Posterior cingulate gyrus (tissue), 11 donors: ENCODE data around the gene ADGRA3.
"Not testable (repeated sequence)": the region's sequence is repeated elsewhere in the genome, so short reads cannot be mapped to it uniquely, and the experiment has no call there.

Experiments
- DNase-seq, 10 donors: peaks; one replicate each; pipeline versions ENCODE4 v3.0.0 to v3.0.0-alpha.2; 2020 to 2021; ENCODE audit warnings: mixed read lengths in 3 of 10
- intact Hi-C: fragments of 100-400 bp; cut with DNase I; formaldehyde crosslinking; loops from one replicate; pipeline ENCODE4 v1.15.1; 2023

Gene ADGRA3

DNA sequence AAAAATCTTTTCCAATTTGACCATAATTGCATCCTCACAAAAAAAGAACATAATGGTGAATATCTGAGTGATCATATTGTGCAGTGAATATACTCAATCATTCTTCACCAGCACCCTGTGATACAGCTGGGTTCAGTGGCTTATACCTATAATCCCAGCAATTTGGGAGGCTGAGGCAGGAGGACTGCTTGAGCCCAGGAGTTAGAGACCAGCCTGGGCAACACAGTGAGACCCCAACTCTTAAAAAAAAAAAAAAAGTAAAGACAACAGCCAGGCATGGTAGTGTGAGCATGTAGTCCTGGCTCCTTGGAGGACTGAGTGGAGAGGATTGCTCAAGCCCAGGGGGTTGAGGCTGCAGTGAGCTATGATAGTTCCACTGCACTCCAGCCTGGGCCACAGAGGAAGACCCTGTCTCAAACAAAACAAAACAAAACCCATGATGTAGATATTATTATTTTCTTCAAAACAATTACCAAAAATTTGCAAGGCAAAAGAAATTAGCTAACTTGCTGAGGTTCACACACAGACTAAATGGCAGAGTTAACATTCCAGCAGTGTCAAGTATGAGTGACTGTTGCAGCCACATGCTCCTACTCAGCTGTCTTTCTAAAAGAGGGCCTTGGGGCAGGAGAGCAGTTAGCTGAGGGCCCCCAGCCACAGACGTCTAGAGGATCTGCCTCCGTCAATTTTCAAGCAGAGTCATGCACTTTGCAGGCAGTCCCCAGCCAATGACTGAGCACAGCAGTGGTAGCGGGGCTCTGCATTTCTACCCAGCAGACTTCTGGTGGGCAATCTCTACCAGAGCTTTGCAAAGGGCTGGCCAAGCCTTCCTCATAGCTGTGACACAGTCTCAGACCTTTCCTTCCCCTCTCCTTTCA, 33.4 kb downstream of the ADGRA3 start:
- DNase-seq = no peak

DNA sequence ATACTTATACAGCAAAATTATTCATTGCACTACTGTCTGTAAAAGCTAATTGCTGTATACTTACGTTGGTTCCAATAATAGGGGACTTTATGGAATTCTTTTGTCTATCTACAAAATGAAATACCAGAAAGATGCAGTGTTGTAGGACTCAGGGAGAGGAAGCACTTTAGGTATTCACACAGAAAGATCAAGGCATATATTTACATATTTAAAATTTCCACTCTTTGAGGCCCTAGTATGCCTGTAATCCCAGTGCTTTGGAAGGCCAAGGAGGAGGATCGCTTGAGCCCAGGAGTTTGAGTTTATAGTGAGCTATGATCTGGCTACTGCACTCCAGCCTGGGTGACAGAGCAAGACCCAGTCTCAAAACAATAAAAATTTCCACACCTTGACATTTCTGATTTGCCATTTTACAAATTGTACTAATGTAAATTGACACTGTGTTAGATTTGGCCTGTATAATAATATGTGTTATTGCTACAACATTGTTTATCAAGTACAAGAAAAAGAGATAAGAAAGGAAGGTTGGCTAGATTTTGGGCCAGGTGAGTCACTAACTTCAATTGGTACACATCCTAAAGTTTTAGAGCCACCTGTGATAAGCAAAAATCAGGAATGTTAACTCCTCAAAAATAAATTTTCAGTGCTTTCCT, 35.1 kb downstream of the ADGRA3 start:
- intact Hi-C loops = no loop called here
- no peak for DNase-seq

More for the DNA sequence above, 33.4 kb downstream of the ADGRA3 start:
- intact Hi-C loops = no loop called here

DNA sequence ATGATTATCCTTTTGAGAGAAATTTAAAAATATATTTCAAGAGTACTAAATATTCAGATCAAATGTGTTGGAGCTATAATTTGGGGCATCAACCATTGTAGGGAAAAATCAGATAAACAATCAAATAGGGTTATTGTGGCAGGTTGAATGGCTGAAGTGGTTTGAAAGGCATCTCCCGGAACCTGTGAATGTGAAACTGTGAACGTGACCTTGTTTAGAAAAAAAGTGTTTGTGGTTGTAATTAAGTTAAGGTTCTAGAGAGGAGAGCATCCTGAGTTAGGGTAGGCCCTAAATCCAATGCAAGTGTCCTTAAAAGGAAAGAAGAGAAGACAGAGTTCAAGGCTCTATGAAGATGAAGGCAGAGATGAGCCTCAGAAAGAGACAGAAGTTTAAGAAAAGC, 37.4 kb downstream of the ADGRA3 start:
- intact Hi-C loops = no loop called here
- no peak for DNase-seq

DNA sequence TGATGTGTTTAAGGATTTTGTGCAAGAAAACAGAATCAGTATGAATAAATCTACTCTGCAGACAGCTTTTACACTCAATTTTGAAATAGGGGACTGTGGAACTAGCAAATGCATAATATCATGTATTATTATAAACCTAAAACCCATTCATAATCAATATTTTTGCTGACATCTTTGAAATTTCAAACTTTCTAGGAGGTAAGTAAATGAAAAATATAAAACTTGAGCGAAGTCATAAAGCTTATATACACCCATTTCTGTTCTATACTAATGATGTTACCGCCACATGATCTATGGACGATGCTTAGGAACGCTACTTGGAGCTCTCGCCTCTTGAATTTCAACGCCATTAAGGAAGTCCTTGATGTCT, 38.1 kb downstream of the ADGRA3 start:
- intact Hi-C loops = no loop called here
- no peak for DNase-seq

GRCh38 chr4:22477136-22477812, 38.6 kb downstream of the ADGRA3 start:
- no peak for DNase-seq
- intact Hi-C loops = no loop called here

GRCh38 chr4:22476011-22476410, 39.9 kb downstream of the ADGRA3 start:
- intact Hi-C loops = no loop called here
- DNase-seq = no peak

- intact Hi-C loops = not testable (repeated sequence)
These were observed 40.6 kb downstream of the ADGRA3 start for GRCh38 chr4:22475311-22475646.

DNA sequence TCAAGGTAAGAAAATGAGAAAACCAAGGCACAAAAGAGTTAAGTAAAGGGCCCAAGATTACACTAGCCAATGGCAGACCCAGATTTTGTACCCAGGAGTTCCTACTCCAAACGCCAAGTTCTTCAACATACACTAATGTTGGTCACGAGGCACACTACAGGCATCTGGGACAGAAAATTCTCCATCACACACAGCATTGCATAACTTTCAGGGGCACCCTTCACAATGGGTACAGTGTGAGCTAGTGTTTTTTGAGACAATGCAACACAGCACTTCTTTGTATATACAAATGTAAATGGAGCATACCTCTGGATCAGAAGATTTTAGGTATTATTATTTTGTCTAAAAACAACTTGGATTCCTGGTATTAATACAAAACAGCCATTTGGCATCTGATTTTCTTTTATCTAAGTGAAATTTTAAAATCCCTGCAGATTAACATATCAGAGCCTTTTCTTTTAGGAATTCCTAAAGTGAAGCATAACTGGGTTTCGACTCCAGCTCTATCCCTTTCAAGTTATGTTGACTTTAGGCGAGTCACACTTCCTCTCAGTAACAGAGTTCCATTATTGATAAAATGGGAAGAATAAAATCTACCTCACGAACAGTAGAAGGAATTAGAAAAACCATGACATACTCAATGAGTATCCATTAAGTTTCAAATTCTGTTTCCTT, 41.1 kb downstream of the ADGRA3 start:
- no peak for DNase-seq
- intact Hi-C loops = no loop called here

More at GRCh38 chr4:22475311-22475646, 40.6 kb downstream of the ADGRA3 start:
- not testable (repeated sequence) for DNase-seq

DNA sequence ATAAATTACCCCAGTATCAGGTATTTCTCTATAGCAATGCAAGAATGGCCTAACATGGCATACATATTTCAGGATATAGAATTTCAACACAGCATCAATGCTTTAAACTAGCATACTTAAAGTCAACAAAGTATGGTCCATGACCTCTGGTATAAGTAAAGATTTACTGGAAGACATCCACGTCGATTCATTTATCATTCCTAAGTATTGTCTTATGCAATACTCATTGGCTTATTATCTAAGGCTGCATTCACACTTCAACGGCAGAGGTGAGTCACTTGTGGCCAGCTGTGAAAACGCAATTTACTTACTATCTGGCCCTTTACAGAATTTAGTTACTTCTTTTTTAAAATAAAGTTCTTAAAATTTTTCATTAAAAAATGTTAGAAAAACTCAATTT, 42.6 kb downstream of the ADGRA3 start:
- DNase-seq = no peak
- intact Hi-C loops = no loop called here

GRCh38 chr4:22471999-22472461, 43.8 kb downstream of the ADGRA3 start:
- intact Hi-C loops = no loop called here
- no peak for DNase-seq

DNA sequence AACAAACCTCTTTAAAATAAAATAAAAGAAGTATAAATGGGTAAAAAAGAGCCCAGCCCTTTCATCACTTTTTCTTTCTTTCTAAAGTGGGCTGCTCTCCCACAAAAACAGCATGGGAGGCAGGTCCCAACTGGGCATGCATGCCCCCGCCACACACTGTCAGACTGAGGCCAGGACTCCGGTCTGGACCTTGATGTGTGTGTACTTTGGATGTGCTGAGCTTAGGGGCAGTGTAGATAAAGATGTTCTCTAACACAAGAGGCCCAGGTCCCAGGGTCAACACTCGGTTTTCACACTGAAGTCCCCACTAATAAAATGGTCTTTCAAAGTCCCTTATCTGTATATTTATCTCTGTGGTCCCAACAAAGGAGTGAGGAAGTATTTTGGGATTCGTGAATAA, 44.4 kb downstream of the ADGRA3 start:
- no peak for DNase-seq
- intact Hi-C loops = no loop called here

DNA sequence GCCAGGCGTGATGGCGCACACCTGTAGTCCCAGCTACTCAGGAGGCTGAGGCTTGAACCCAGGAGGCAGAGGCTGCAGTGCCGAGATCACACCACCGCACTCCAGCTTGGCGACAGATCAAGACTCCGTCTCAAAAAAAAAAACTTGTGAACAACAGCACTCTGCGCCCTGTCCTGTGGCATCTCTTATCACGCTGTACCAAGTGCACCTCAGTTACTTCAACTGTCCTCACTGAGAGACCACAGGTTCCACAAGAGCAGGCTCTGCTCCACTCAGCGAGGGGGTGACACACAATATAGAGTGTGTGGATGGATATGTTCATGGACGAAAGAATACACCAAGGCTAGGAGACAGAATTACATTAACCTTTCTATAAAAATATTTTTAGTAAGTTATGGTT, 49.3 kb downstream of the ADGRA3 start:
- intact Hi-C loops = no loop called here
- DNase-seq = no peak

DNA sequence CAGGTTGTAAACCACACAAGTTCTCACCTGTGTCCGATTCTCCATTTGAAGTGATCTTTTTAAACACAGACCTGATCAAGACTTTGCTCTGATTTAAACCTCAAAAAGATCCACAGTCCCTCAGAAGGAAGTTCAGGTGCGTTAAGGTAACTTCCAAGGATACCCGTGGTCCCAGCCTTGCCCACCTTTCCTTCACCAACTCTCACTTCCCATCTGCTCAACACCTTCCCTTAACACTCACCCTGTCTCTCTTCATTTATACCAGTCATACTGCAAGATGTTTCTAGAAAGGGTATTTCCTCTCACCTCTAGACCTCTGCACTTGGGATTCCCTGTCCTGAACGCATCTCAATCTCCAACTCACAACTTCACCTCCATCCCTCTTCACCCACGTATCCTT, 49.9 kb downstream of the ADGRA3 start:
- DNase-seq = no peak
- intact Hi-C loops = no loop called here

DNA sequence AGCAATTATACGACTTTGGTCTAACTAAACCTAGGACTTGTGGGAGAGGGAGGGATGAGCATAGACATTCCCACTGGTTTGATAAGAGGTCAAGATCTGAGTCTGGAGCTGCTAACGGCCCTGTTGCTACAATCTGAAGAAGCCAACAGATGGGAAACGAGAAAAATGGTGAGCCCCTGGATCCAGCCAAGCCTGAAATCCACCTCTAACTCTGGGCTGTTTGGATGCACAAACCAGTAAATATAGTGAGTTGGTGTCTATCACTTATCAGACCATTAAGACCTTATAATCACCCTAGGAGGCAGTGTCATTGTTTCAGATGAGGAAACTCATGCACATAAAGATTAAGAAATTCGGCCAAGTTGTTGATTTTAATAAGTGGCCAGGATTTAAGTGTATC, 50.5 kb downstream of the ADGRA3 start:
- DNase-seq = no peak
- intact Hi-C loops = no loop called here

DNA sequence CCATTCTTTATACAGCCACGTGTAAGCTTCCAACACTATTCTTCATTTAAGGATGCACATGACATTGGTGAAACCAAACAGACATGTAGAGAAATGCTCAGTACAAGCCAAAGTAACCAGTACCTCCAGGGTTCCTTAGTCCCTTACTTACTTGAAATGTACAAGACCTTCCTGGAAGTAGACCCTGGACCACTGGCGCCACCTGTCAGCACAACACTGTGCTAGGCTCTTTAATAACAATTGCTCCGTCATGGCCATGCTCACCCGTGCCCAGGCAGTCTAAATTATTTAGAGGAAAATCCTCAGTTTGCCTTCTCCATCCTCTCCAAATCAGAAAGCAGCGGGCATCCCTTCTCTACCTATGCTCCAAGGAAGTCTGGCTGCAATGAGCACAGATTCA, 52.7 kb downstream of the ADGRA3 start:
- intact Hi-C loops = no loop called here
- no peak for DNase-seq

- DNase-seq = no peak
- intact Hi-C loops = no loop called here
These were observed 53.2 kb downstream of the ADGRA3 start for GRCh38 chr4:22462688-22463087.

DNA sequence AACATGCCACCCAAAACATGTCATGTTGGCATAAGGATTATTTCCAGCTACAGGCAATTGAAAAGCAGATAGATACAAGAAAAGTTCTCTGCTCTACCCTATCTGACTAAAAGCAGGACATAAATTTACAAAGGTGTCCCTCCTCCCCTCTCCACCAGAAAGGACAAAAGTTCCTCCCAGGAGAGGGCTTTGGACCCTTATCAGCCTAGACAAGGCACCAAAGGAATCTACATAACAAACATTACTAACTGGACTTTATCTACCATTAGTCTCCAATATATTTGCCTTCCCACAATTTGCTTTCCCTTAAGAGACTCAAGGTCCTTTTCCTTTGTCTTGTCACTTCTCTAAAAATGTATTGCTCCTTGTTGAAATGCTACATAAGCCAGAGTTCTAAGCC, 55.6 kb downstream of the ADGRA3 start:
- intact Hi-C loops = no loop called here
- DNase-seq = no peak

DNA sequence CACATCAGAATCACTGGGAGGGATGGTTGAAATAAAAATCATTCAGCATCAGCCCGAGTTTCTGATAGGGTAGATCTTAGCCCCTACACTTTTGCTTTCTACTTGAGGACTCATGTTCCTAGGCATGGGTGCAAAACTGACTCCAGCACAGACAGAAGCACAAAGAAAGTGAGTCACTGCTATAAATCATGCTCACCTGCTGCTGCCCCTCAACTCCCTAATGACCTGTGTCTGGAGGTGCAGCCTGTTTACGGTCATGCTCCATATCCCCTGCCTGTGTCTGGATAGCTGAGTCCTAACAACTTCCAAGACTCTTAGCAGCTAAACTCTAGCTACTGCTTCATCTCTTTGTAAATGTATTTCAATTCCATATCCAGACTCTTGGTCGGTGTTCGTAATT, 57.8 kb downstream of the ADGRA3 start:
- intact Hi-C loops = no loop called here
- no peak for DNase-seq

- no peak for DNase-seq
- intact Hi-C loops = no loop called here
These were observed 58.5 kb downstream of the ADGRA3 start for GRCh38 chr4:22457348-22457747.

- DNase-seq = no peak
- intact Hi-C loops = no loop called here
These were observed 59.6 kb downstream of the ADGRA3 start for GRCh38 chr4:22456291-22456690.

GRCh38 chr4:22454955-22455354, 60.9 kb downstream of the ADGRA3 start:
- intact Hi-C loops = no loop called here
- no peak for DNase-seq
